PC-9 (cell line): ENCODE data around the gene ATP8B3.

Experiments used
- CTCF ChIP-seq: fragments of 200-600 bp; sonication (generic); conservative IDR thresholded peaks from 2 replicates; pipeline ENCODE4 v1.6.1; 2017; ENCODE audit warnings: mixed run types, antibody characterized with exemption, mild to moderate bottlenecking, moderate library complexity
- EZH2 ChIP-seq: fragments of 200-600 bp; sonication (generic); IDR thresholded peaks from 2 replicates; pipeline ENCODE4 v1.8.0; 2017; ENCODE audit warnings: antibody characterized with exemption, low read depth

DNA sequence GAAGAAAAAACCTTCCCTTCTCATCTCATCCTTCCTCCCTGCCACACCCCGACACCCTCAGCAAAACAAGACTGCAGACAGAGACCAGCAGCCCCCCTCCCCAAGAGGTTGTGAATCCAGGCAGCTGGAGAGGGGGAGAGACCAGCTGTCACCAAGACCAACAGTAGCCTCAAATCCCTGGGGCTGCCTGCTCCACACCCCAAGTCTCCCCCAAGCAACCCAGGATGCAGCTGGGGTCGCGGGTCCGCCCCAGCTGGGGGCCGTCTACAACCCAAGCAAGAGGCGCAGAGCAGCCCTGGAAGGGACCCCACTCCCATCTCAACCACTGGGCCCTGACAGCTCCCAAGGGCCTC, 44.2 kb upstream of the ATP8B3 start:
- TF ChIP-seq CTCF, result no peak
- TF ChIP-seq EZH2, result no peak
